B cell (primary cell): Measurements from ENCODE around the gene LRRC39.

Experiments
- EZH2 ChIP-seq: IDR thresholded peaks from 2 replicates; pipeline ENCODE4 v1.6.1; 2012; ENCODE audit warnings: borderline replicate concordance, low read depth, mild to moderate bottlenecking, moderate library complexity, low read length; ENCODE audit not compliant: insufficient read depth, poor library complexity, severe bottlenecking
- TF ChIP-seq, protein P1 (sequence below): fragments of 200-600 bp; IDR thresholded peaks from one replicate; pipeline ENCODE4 v1.8.0; 2022; ENCODE audit warnings: antibody characterized with exemption, mild to moderate bottlenecking

DNA sequence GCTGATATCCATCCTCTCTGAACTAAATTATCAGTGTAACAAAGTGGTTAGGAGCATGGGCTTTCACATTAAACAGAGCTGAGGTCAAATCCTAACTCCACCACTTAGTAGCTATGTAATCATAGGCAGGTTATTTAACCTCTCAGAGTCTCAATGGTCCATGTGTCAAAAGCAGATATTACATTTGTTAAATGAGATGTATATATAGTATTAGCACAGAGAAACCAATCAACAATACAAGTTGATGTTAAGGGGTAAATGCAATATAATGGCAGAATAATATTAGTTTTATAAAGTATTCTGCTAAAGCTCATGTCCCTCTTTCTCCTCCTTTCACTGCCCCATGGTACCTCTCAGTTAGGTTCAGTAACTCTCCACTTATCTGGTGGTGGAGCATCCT, 44.4 kb upstream of the LRRC39 start:
- TF ChIP-seq EZH2: no peak
- TF ChIP-seq, protein P1, sequence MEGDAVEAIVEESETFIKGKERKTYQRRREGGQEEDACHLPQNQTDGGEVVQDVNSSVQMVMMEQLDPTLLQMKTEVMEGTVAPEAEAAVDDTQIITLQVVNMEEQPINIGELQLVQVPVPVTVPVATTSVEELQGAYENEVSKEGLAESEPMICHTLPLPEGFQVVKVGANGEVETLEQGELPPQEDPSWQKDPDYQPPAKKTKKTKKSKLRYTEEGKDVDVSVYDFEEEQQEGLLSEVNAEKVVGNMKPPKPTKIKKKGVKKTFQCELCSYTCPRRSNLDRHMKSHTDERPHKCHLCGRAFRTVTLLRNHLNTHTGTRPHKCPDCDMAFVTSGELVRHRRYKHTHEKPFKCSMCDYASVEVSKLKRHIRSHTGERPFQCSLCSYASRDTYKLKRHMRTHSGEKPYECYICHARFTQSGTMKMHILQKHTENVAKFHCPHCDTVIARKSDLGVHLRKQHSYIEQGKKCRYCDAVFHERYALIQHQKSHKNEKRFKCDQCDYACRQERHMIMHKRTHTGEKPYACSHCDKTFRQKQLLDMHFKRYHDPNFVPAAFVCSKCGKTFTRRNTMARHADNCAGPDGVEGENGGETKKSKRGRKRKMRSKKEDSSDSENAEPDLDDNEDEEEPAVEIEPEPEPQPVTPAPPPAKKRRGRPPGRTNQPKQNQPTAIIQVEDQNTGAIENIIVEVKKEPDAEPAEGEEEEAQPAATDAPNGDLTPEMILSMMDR: no peak
